ENCODE results near the gene LRRC40. TPM values are rescaled to one million over a fixed set of nuclear protein-coding genes. Genes with fewer than 3 reads are reported as not detected.

LRRC40 gene
- total and polyA plus RNA-seq, 2 donors: 16.3 to 22.2 TPM

DNA sequence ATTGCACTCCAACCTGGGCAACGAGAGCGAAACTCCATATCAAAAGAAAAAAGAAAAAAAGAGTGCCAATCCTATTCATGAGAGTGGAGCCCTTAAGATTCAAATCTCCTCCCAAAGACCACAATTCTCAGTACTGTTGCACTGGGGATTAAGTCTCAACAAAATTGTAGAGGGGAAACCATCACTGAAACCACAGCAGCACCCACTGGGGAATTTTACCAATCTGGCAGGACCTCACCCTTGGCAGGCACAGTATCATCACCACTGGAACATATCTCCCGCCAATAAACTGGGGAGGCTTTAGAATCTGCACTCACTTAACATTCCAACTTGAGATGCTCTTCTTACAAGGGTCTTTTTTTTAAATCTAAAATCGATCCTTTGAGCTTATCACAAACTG is 41.0 kb downstream of the LRRC40 start:
- Histone ChIP-seq H3K4me3 (ENCODE audit: low read length in 2 of 2) (no peak overlapping the region), H3K27ac (ENCODE audit: low read depth in 1 of 2, low read length in 1 of 2) (no peak overlapping the region), H3K9me3 (ENCODE audit: control insufficient read depth in 2 of 2, insufficient read depth in 1 of 2, low read length in 1 of 2) (no peaks in the 10 kb centered on the region), H3K27me3 (ENCODE audit: control insufficient read depth in 2 of 2, insufficient read depth in 1 of 2, low read length in 1 of 2) (no peaks in the 10 kb centered on the region), H3K36me3 (ENCODE audit: control insufficient read depth in 2 of 2, insufficient read depth in 2 of 2, low read length in 1 of 2) (no peaks in the 10 kb centered on the region), H3K4me1 (ENCODE audit: control insufficient read depth in 2 of 2, insufficient read depth in 2 of 2, low read length in 2 of 2) (no peaks in the 10 kb centered on the region)
- no peak for DNase-seq (ENCODE audit: low read depth in 6 of 9, low spot score in 9 of 9)
- over 99% methylated on average over 4 of the region's 4 CpGs for WGBS

DNA sequence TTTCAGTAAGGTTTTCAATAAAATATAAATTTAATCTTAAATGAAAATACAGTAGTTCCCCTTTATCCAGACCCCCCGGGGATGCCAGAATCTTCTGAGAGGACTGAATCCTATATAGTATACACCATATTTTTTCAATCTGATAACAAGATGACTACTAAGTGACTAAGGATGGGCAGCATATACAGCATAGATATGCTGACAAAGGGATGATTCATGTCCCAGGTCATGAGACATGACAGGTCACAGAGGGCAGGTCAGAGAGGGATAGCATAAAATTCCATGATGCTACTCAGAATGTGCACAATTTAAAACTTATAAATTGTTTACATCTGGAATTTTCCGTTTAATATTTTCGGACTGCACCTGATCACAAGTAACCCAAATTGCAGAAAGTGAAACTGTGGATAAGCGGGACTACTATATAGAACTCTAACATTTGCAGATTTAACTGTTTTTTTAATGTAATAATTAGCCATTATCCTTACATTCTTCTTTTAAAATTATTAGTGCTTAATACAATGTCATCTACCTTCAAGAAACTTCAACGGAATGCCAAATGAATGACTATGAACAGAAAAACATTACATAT is 48.8 kb downstream of the LRRC40 start:
- H3K4me3 ChIP-seq (ENCODE audit: low read length in 2 of 2): no peak overlapping the region
- DNase-seq (ENCODE audit: low read depth in 6 of 9, low spot score in 9 of 9): no peak
- no peaks in the 10 kb centered on the region for H3K9me3 ChIP-seq (ENCODE audit: control insufficient read depth in 2 of 2, insufficient read depth in 1 of 2, low read length in 1 of 2)
- no peaks in the 10 kb centered on the region for H3K4me1 ChIP-seq (ENCODE audit: control insufficient read depth in 2 of 2, insufficient read depth in 2 of 2, low read length in 2 of 2)
- 98% methylated on average over 5 of the region's 5 CpGs for WGBS
- no peaks in the 10 kb centered on the region for H3K36me3 ChIP-seq (ENCODE audit: control insufficient read depth in 2 of 2, insufficient read depth in 2 of 2, low read length in 1 of 2)
- H3K27me3 ChIP-seq (ENCODE audit: control insufficient read depth in 2 of 2, insufficient read depth in 1 of 2, low read length in 1 of 2): no peaks in the 10 kb centered on the region
- no peak overlapping the region for H3K27ac ChIP-seq (ENCODE audit: low read depth in 1 of 2, low read length in 1 of 2)

DNA sequence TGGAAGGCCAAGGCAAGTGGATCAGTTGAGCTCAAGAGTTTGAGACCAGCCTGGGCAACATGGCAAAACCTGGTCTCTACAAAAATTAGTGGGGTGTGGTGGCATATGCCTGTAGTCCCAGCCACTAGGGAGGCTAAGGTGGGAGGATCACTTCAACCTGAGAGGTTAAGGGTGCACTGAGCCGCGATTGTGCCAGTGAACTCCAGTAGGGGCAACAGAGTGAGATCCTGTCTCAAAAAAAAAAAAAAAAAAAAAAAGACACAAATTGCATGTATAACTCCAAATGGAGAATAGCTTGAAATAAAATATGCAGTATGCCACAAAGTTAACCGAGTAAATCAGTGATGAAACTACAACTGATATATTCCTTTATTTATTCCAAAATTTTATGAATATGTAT is 51.6 kb downstream of the LRRC40 start:
- Histone ChIP-seq H3K27ac (ENCODE audit: low read depth in 1 of 2, low read length in 1 of 2) (no peak overlapping the region), H3K4me3 (ENCODE audit: low read length in 2 of 2) (no peak overlapping the region), H3K9me3 (ENCODE audit: control insufficient read depth in 2 of 2, insufficient read depth in 1 of 2, low read length in 1 of 2) (no peaks in the 10 kb centered on the region), H3K36me3 (ENCODE audit: control insufficient read depth in 2 of 2, insufficient read depth in 2 of 2, low read length in 1 of 2) (peaks cover 0 to 9% of the 10 kb centered on the region in 2 donors), H3K27me3 (ENCODE audit: control insufficient read depth in 2 of 2, insufficient read depth in 1 of 2, low read length in 1 of 2) (no peaks in the 10 kb centered on the region), H3K4me1 (ENCODE audit: control insufficient read depth in 2 of 2, insufficient read depth in 2 of 2, low read length in 2 of 2) (no peaks in the 10 kb centered on the region)
- 99% methylated on average over 3 of the region's 3 CpGs for WGBS
- no peak for DNase-seq (ENCODE audit: low read depth in 6 of 9, low spot score in 9 of 9)

DNA sequence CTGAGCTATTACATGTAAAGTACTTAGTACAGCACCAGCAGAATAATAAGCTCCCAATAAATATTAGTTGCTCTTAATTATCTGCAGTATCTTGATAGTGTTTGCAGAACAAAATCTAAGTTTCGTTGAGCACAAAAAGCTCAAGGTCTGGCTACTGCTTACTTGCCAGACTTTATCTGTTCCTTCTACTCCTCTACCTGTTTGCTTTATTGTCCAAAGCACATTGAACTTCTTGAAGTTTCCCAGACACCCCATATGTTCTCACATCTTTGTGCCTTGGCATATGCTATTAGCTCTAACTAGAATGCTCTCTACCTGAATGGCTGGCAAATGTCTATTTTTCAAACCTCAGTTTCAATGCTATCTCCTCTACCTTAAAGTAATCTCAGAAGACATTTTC is 54.9 kb downstream of the LRRC40 start:
- no peak for DNase-seq (ENCODE audit: low read depth in 6 of 9, low spot score in 9 of 9)
- H3K27me3 ChIP-seq (ENCODE audit: control insufficient read depth in 2 of 2, insufficient read depth in 1 of 2, low read length in 1 of 2): no peaks in the 10 kb centered on the region
- H3K9me3 ChIP-seq (ENCODE audit: control insufficient read depth in 2 of 2, insufficient read depth in 1 of 2, low read length in 1 of 2): no peaks in the 10 kb centered on the region
- H3K27ac ChIP-seq (ENCODE audit: low read depth in 1 of 2, low read length in 1 of 2): no peak overlapping the region
- WGBS: 100% methylated on average over 1 of the region's 1 CpG
- H3K36me3 ChIP-seq (ENCODE audit: control insufficient read depth in 2 of 2, insufficient read depth in 2 of 2, low read length in 1 of 2): peaks cover 0 to 20% of the 10 kb centered on the region in 2 donors
- no peak overlapping the region for H3K4me3 ChIP-seq (ENCODE audit: low read length in 2 of 2)
- no peaks in the 10 kb centered on the region for H3K4me1 ChIP-seq (ENCODE audit: control insufficient read depth in 2 of 2, insufficient read depth in 2 of 2, low read length in 2 of 2)

DNA sequence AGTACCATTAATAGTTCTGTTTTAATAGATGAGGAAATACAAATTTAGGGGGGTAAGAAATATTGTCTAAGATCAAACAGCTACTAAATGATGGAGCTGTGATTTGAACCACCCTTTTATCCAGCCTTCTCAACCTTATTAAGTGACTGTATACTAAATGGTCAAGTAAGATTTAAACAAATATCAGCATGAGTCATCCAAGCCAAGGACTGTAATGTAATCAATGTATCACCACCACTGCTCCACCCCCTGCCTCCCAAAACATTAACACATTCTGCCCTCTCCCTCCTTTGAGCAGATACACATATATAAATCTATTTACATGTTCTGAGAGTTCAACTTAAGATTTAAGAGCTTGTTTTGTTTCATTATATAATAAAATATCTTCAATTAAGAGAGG is 58.9 kb downstream of the LRRC40 start:
- no peak for DNase-seq (ENCODE audit: low read depth in 6 of 9, low spot score in 9 of 9)

DNA sequence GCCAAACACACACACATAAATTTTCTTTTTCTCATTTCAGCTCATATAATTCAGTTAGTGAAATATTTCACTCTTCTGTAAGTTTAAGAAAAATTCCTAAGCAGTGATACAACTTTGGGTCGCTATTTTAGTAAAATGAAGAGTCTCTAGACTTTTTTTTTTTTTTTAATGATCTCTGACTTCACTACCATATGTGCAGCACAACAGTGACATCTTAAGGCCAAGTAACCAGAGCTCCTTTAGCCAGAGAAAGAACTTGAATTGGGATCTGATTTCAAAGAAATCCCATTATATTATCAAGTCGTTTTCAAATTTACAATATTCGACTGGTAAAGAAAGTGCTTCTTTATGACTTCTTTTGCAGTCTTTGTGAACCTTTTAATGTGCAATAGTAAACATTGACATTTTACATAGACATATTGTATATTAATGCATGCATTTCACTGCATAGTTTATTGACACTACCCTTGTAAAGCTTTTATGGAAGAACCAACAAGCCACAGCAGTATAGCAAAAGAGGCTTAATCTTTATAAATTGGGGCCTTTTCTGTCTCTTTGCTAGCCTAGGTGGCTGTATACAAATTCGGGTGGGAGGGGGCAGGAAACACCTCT is 62.2 kb downstream of the LRRC40 start:
- 92% methylated on average over 4 of the region's 4 CpGs for WGBS
- Histone ChIP-seq H3K4me1 (ENCODE audit: control insufficient read depth in 2 of 2, insufficient read depth in 2 of 2, low read length in 2 of 2) (no peaks in the 10 kb centered on the region), H3K27me3 (ENCODE audit: control insufficient read depth in 2 of 2, insufficient read depth in 1 of 2, low read length in 1 of 2) (no peaks in the 10 kb centered on the region), H3K27ac (ENCODE audit: low read depth in 1 of 2, low read length in 1 of 2) (no peak overlapping the region), H3K36me3 (ENCODE audit: control insufficient read depth in 2 of 2, insufficient read depth in 2 of 2, low read length in 1 of 2) (peaks cover 0 to 10% of the 10 kb centered on the region in 2 donors), H3K9me3 (ENCODE audit: control insufficient read depth in 2 of 2, insufficient read depth in 1 of 2, low read length in 1 of 2) (no peaks in the 10 kb centered on the region), H3K4me3 (ENCODE audit: low read length in 2 of 2) (no peak overlapping the region)
- DNase-seq (ENCODE audit: low read depth in 6 of 9, low spot score in 9 of 9): no peak

More for the DNA sequence above, 58.9 kb downstream of the LRRC40 start:
- Histone ChIP-seq H3K4me1 (ENCODE audit: control insufficient read depth in 2 of 2, insufficient read depth in 2 of 2, low read length in 2 of 2) (no peaks in the 10 kb centered on the region), H3K4me3 (ENCODE audit: low read length in 2 of 2) (no peak overlapping the region), H3K27me3 (ENCODE audit: control insufficient read depth in 2 of 2, insufficient read depth in 1 of 2, low read length in 1 of 2) (no peaks in the 10 kb centered on the region), H3K36me3 (ENCODE audit: control insufficient read depth in 2 of 2, insufficient read depth in 2 of 2, low read length in 1 of 2) (peaks cover 0 to 20% of the 10 kb centered on the region in 2 donors), H3K27ac (ENCODE audit: low read depth in 1 of 2, low read length in 1 of 2) (no peak overlapping the region), H3K9me3 (ENCODE audit: control insufficient read depth in 2 of 2, insufficient read depth in 1 of 2, low read length in 1 of 2) (no peaks in the 10 kb centered on the region)

DNA sequence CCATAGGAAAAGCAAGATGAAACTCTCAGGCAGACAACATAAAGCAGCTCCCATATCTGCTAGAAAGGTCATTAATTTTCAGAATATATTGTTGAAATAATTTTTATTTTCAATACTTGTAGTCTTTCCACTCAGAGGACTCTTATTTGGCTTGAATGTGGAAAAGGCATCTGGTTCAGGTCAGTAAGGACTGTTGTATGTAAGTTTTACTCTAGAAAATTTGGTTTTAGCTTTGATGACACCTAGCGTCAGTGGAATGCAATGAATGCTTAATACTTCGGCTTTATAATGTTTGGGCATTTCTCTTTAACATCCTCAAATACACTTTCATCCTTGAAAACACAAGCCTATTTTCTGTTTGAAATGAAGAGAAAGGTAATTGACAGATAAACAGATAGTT is 63.3 kb downstream of the LRRC40 start:
- Histone ChIP-seq H3K4me1 (ENCODE audit: control insufficient read depth in 2 of 2, insufficient read depth in 2 of 2, low read length in 2 of 2) (no peaks in the 10 kb centered on the region), H3K9me3 (ENCODE audit: control insufficient read depth in 2 of 2, insufficient read depth in 1 of 2, low read length in 1 of 2) (no peaks in the 10 kb centered on the region), H3K27ac (ENCODE audit: low read depth in 1 of 2, low read length in 1 of 2) (no peak overlapping the region), H3K4me3 (ENCODE audit: low read length in 2 of 2) (no peak overlapping the region), H3K36me3 (ENCODE audit: control insufficient read depth in 2 of 2, insufficient read depth in 2 of 2, low read length in 1 of 2) (peaks cover 0 to 2% of the 10 kb centered on the region in 2 donors), H3K27me3 (ENCODE audit: control insufficient read depth in 2 of 2, insufficient read depth in 1 of 2, low read length in 1 of 2) (no peaks in the 10 kb centered on the region)
- no peak for DNase-seq (ENCODE audit: low read depth in 6 of 9, low spot score in 9 of 9)
- WGBS: 94% methylated on average over 2 of the region's 2 CpGs

DNA sequence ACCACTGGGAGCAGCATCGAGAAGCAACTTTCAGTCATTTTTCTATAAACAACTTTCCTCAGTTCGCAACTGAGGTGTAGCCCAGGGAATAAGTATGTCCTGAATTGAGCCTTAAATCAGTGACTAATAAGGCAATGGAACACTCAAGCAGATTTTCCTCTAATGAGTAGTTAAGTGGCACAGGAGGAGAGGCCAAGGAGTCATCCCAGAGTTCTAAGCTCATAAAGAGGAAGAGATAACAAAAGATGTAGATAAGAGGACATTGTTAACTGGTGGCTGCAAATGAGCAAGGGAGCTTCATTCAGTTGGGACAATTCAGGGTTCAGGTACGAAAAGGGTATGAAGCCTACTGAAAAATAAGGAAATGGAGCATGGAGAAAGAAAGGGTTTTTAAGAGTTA is 64.5 kb downstream of the LRRC40 start:
- Histone ChIP-seq H3K9me3 (ENCODE audit: control insufficient read depth in 2 of 2, insufficient read depth in 1 of 2, low read length in 1 of 2) (no peaks in the 10 kb centered on the region), H3K4me3 (ENCODE audit: low read length in 2 of 2) (no peak overlapping the region), H3K4me1 (ENCODE audit: control insufficient read depth in 2 of 2, insufficient read depth in 2 of 2, low read length in 2 of 2) (no peaks in the 10 kb centered on the region), H3K27ac (ENCODE audit: low read depth in 1 of 2, low read length in 1 of 2) (no peak overlapping the region), H3K36me3 (ENCODE audit: control insufficient read depth in 2 of 2, insufficient read depth in 2 of 2, low read length in 1 of 2) (no peaks in the 10 kb centered on the region), H3K27me3 (ENCODE audit: control insufficient read depth in 2 of 2, insufficient read depth in 1 of 2, low read length in 1 of 2) (no peaks in the 10 kb centered on the region)
- no peak for DNase-seq (ENCODE audit: low read depth in 6 of 9, low spot score in 9 of 9)
- 94% methylated on average over 3 of the region's 3 CpGs for WGBS

DNA sequence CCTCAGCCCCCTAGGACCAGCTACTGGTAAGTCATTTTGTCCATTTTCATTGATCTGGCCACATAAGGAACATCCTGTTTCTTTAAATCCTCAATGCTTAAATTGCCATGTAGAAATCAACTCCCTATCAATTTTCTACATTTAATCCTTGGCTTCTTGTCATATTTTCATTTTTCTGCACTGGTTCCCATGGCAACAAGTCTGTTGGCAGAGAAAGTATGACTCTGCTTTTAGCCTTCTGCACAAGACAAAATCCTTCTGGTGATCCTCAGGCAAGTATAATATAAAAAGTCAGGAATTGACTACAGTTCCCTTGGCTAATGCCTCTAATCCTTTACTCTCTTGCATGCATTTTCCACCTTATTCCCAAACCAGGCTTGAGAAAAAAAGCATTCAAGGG is 65.0 kb downstream of the LRRC40 start:
- DNase-seq (ENCODE audit: low read depth in 6 of 9, low spot score in 9 of 9): no peak
- Histone ChIP-seq H3K27me3 (ENCODE audit: control insufficient read depth in 2 of 2, insufficient read depth in 1 of 2, low read length in 1 of 2) (no peaks in the 10 kb centered on the region), H3K9me3 (ENCODE audit: control insufficient read depth in 2 of 2, insufficient read depth in 1 of 2, low read length in 1 of 2) (no peaks in the 10 kb centered on the region), H3K4me1 (ENCODE audit: control insufficient read depth in 2 of 2, insufficient read depth in 2 of 2, low read length in 2 of 2) (no peaks in the 10 kb centered on the region), H3K4me3 (ENCODE audit: low read length in 2 of 2) (no peak overlapping the region), H3K27ac (ENCODE audit: low read depth in 1 of 2, low read length in 1 of 2) (no peak overlapping the region), H3K36me3 (ENCODE audit: control insufficient read depth in 2 of 2, insufficient read depth in 2 of 2, low read length in 1 of 2) (no peaks in the 10 kb centered on the region)

Data from thymus (tissue), 11 donors.